Neural progenitor cell (in vitro differentiated cells): ENCODE data around the gene CMTR1. TPM values are rescaled to one million over a fixed set of nuclear protein-coding genes. Genes with fewer than 3 reads are reported as not detected.

Experiments
- DNase-seq: peaks from one replicate; pipeline ENCODE4 v3.0.0-alpha.2; 2016; ENCODE audit warnings: low spot score
- H2AFZ ChIP-seq: fragments of 200-600 bp; sonication (generic); replicated peaks from 2 replicates; pipeline ENCODE4 v1.6.1; 2016; ENCODE audit warnings: antibody characterized with exemption
- H3F3A ChIP-seq: fragments of 200-600 bp; sonication (generic); 2 replicates; pipeline ENCODE4 v1.6.1; 2016; ENCODE audit warnings: antibody characterized with exemption, low read depth
- H3K27ac ChIP-seq: fragments of 200-600 bp; sonication (generic); 2 replicates; pipeline ENCODE4 v1.5.1; 2016; ENCODE audit warnings: mild to moderate bottlenecking
- H3K27me3 ChIP-seq: fragments of 200-600 bp; sonication (generic); 2 replicates; pipeline ENCODE4 v1.6.1; 2016; ENCODE audit warnings: mild to moderate bottlenecking, moderate library complexity
- H3K36me3 ChIP-seq: fragments of 200-600 bp; sonication (generic); 2 replicates; pipeline ENCODE4 v1.5.1; 2016
- H3K4me1 ChIP-seq: fragments of 200-600 bp; sonication (generic); 2 replicates; pipeline ENCODE4 v1.6.1; 2016; ENCODE audit warnings: mixed run types
- H3K4me2 ChIP-seq: fragments of 200-600 bp; sonication (generic); 2 replicates; pipeline ENCODE4 v1.6.1; 2016
- H3K4me3 ChIP-seq: fragments of 200-600 bp; sonication (generic); 2 replicates; pipeline ENCODE4 v1.5.1; 2016
- H3K79me2 ChIP-seq: fragments of 200-600 bp; sonication (generic); 2 replicates; pipeline ENCODE4 v1.6.1; 2016; ENCODE audit warnings: low read depth
- H3K9ac ChIP-seq: fragments of 200-600 bp; sonication (generic); 2 replicates; pipeline ENCODE4 v1.6.1; 2016
- H3K9me3 ChIP-seq: fragments of 200-600 bp; sonication (generic); 2 replicates; pipeline ENCODE4 v1.5.1; 2016; ENCODE audit warnings: low read depth
- H4K20me1 ChIP-seq: fragments of 200-600 bp; sonication (generic); 2 replicates; pipeline ENCODE4 v1.6.1; 2016; ENCODE audit warnings: low read depth
- H3K27ac Mint-ChIP-seq: 3 replicates; pipeline ENCODE4 v1.8.0; 2021; ENCODE audit warnings: mixed read lengths
- H3K27me3 Mint-ChIP-seq: 2 replicates; pipeline ENCODE4 v1.8.0; 2022; ENCODE audit warnings: low read depth, mild to moderate bottlenecking, inconsistent platforms, moderate library complexity, mixed read lengths; ENCODE audit not compliant: insufficient read depth
- H3K36me3 Mint-ChIP-seq: 3 replicates; pipeline ENCODE4 v1.8.0; 2021; ENCODE audit warnings: mixed read lengths
- H3K4me1 Mint-ChIP-seq: 3 replicates; pipeline ENCODE4 v1.8.0; 2021; ENCODE audit warnings: mixed read lengths
- H3K4me3 Mint-ChIP-seq: 3 replicates; pipeline ENCODE4 v1.8.0; 2021; ENCODE audit warnings: mild to moderate bottlenecking, moderate library complexity, mixed read lengths
- H3K9me3 Mint-ChIP-seq: 3 replicates; pipeline ENCODE4 v1.8.0; 2020; ENCODE audit warnings: mixed read lengths
- EZH2 ChIP-seq: fragments of 200-600 bp; sonication (generic); IDR thresholded peaks from 2 replicates; pipeline ENCODE4 v1.6.1; 2017; ENCODE audit warnings: antibody characterized with exemption, mild to moderate bottlenecking, moderate library complexity
- EZH2phosphoT487 ChIP-seq: fragments of 200-600 bp; sonication (generic); IDR thresholded peaks from 2 replicates; pipeline ENCODE4 v1.6.1; 2017; ENCODE audit warnings: antibody characterized with exemption
- total RNA-seq: library from RNA; depleted of rRNA; stranded (reverse); fragments of >200 nt; gene quantifications from 2 replicates; pipeline ENCODE4 v1.2.3, GENCODE V29; 2015; ENCODE audit warnings: low replicate concordance
- TF ChIP-seq, protein P1 (sequence below): fragments of 200-600 bp; sonication (generic); IDR thresholded peaks from 2 replicates; pipeline ENCODE4 v1.5.1; 2017; ENCODE audit warnings: antibody characterized with exemption, mild to moderate bottlenecking

The CMTR1 gene
- total RNA-seq, 1 donor from 2014 or later = 35.4 TPM

DNA sequence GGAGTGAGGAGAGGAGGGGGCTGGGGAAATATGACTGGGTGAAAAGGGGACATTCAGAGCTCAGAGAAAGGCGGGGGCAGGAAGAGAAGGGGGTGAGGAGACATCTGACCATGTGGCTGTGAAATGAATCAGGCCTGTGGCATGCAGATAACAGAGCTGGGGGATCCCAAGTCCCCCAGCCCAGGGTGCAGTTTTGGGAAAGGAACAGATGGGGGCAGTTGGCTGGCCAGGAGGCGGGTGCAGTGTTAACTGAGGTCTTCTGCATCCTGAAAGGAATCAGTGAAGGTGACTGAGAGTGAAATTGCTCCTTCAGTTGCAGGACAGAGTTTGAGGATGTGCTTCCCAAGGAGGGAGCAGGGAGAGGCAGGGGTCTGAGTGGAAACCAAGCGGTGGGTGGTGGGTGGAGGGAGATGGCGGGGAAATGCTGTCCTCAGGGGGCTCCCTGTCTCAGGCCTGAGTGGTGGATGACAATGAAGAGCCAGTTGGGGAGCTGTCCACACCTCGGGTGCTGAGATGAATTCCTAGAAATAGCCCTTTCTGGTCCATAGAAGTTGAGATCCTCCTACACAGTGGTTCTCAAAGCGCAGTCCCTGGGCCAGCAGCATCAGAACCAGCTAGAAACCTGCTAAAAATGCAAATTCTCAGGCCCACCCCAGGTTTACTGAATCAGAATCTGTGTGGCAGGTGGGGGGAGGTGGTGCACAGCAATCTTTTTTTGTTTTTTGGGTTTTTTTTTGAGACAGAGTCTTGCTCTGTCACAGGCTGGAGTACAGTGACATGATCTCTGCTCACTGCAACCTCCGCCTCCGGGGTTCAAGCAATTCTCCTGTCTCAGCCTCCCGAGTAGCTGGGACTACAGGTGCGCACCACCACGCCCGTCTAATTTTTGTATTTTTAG lies 92.7 kb downstream of the CMTR1 start:
- no peak overlapping the region for H3K4me3 ChIP-seq
- no peak overlapping the region for H2AFZ ChIP-seq
- H3F3A ChIP-seq = no peaks in the 10 kb centered on the region
- Mint-ChIP-seq H3K36me3 (no peaks in the 10 kb centered on the region), H3K27ac (no peak overlapping the region), H3K27me3 (peaks cover 30% of the 10 kb centered on the region), H3K4me1 (peaks cover 23% of the 10 kb centered on the region), H3K9me3 (no peaks in the 10 kb centered on the region), H3K4me3 (peak overlapping the region; percentile 52)
- peaks cover 6% of the 10 kb centered on the region for H3K27me3 ChIP-seq
- peak; percentile 81 for DNase-seq
- no peaks in the 10 kb centered on the region for H3K36me3 ChIP-seq
- H3K9me3 ChIP-seq = no peaks in the 10 kb centered on the region
- no peaks in the 10 kb centered on the region for H3K79me2 ChIP-seq
- no peak overlapping the region for H3K4me2 ChIP-seq
- TF ChIP-seq, protein P1, sequence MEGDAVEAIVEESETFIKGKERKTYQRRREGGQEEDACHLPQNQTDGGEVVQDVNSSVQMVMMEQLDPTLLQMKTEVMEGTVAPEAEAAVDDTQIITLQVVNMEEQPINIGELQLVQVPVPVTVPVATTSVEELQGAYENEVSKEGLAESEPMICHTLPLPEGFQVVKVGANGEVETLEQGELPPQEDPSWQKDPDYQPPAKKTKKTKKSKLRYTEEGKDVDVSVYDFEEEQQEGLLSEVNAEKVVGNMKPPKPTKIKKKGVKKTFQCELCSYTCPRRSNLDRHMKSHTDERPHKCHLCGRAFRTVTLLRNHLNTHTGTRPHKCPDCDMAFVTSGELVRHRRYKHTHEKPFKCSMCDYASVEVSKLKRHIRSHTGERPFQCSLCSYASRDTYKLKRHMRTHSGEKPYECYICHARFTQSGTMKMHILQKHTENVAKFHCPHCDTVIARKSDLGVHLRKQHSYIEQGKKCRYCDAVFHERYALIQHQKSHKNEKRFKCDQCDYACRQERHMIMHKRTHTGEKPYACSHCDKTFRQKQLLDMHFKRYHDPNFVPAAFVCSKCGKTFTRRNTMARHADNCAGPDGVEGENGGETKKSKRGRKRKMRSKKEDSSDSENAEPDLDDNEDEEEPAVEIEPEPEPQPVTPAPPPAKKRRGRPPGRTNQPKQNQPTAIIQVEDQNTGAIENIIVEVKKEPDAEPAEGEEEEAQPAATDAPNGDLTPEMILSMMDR = peak; percentile 23
- TF ChIP-seq EZH2 = no peak
- H3K27ac ChIP-seq = no peak overlapping the region
- no peak overlapping the region for H3K9ac ChIP-seq
- H3K4me1 ChIP-seq = no peaks in the 10 kb centered on the region
- no peaks in the 10 kb centered on the region for H4K20me1 ChIP-seq

DNA sequence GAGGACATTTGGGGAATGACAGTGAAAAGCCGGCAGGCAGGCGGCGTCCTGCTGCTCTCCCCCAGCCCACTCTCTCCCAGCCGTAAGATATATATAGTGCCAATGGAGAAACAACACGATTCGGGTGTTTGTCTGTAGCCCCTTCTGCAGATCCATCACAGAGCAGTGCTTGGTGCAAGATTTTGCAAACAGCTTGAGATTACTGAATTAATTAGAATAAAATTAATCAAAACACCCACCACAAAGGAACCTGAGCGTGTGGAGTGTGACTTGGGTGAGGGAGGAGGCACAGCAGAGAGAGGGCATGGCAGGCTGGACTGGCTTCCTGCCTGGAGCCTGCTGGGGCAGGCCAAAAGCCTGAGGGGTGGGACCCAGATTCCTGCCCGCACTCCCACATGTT lies 95.5 kb downstream of the CMTR1 start:
- H3K27me3 Mint-ChIP-seq = peaks cover 32% of the 10 kb centered on the region
- H3K27ac ChIP-seq = no peak overlapping the region
- no peak overlapping the region for H3K9ac ChIP-seq

DNA sequence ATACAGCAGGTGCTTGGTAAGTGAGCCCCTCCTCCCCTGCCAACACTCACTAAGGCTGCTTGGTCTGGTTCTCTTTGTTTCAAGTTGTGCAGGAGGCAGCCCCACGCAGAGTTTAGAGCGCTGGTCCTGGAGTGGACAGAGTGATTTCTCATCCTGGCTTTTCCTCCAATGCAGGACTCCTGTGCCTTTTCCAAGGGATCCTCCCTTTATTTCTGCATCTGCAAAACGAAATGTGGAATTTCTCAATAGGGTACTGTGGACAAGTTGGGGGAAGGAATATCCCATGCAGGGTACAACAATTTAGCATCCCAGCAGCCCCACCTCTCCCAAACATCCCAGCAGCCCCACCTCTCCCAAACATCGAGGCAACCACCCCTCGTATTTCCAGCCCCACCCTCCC lies 97.3 kb downstream of the CMTR1 start:
- no peak overlapping the region for H3K27ac Mint-ChIP-seq
- Histone ChIP-seq H3K27me3 (peaks cover 52% of the 10 kb centered on the region), H3K9me3 (no peaks in the 10 kb centered on the region), H3F3A (peaks cover 6% of the 10 kb centered on the region), H3K4me2 (no peak overlapping the region), H3K79me2 (no peaks in the 10 kb centered on the region), H2AFZ (no peak overlapping the region), H3K4me1 (peaks cover 5% of the 10 kb centered on the region), H3K36me3 (no peaks in the 10 kb centered on the region), H3K27ac (no peak overlapping the region), H4K20me1 (no peaks in the 10 kb centered on the region), H3K4me3 (no peak overlapping the region), H3K9ac (no peak overlapping the region)
- DNase-seq = no peak
- no peaks in the 10 kb centered on the region for H3K9me3 Mint-ChIP-seq
- peaks cover 43% of the 10 kb centered on the region for H3K4me1 Mint-ChIP-seq
- H3K36me3 Mint-ChIP-seq = no peaks in the 10 kb centered on the region
- H3K27me3 Mint-ChIP-seq = peaks cover 44% of the 10 kb centered on the region
- no peak overlapping the region for H3K4me3 Mint-ChIP-seq
- TF ChIP-seq EZH2 = no peak
- TF ChIP-seq, protein P1 = no peak
- no peak for TF ChIP-seq EZH2phosphoT487

More for the DNA sequence above, 95.5 kb downstream of the CMTR1 start:
- Histone ChIP-seq H2AFZ (no peak overlapping the region), H3K4me1 (no peaks in the 10 kb centered on the region), H3K4me2 (no peak overlapping the region), H3F3A (no peaks in the 10 kb centered on the region), H4K20me1 (no peaks in the 10 kb centered on the region), H3K9me3 (no peaks in the 10 kb centered on the region), H3K36me3 (no peaks in the 10 kb centered on the region), H3K79me2 (no peaks in the 10 kb centered on the region), H3K27me3 (peaks cover 34% of the 10 kb centered on the region), H3K4me3 (no peak overlapping the region)
- DNase-seq = no peak
- Mint-ChIP-seq H3K4me3 (no peak overlapping the region), H3K4me1 (peaks cover 30% of the 10 kb centered on the region), H3K36me3 (no peaks in the 10 kb centered on the region), H3K27ac (no peak overlapping the region), H3K9me3 (no peaks in the 10 kb centered on the region)
- TF ChIP-seq EZH2phosphoT487 (no peak), EZH2 (no peak)
- TF ChIP-seq, protein P1 = no peak
